Glutamatergic neuron (in vitro differentiated cells): ENCODE measurements around the gene LRP1. TPM values are rescaled to one million over a fixed set of nuclear protein-coding genes. Genes with fewer than 3 reads are reported as not detected.

ENCODE experiments used
- DNase-seq: peaks from one replicate; pipeline ENCODE4 v3.0.0; 2022
- H3K27ac Mint-ChIP-seq: one replicate; pipeline ENCODE4 v1.8.0; 2020; ENCODE audit warnings: mild to moderate bottlenecking, mixed read lengths, inconsistent platforms; ENCODE audit not compliant: unreplicated experiment
- H3K27me3 Mint-ChIP-seq: one replicate; pipeline ENCODE4 v1.8.0; 2020; ENCODE audit warnings: mild to moderate bottlenecking, moderate library complexity, mixed read lengths, inconsistent platforms; ENCODE audit not compliant: unreplicated experiment
- H3K36me3 Mint-ChIP-seq: one replicate; pipeline ENCODE4 v1.8.0; 2020; ENCODE audit warnings: mild to moderate bottlenecking, mixed read lengths, inconsistent platforms; ENCODE audit not compliant: unreplicated experiment
- H3K4me1 Mint-ChIP-seq: one replicate; pipeline ENCODE4 v1.8.0; 2020; ENCODE audit warnings: mild to moderate bottlenecking, low read depth, mixed read lengths, inconsistent platforms; ENCODE audit not compliant: unreplicated experiment
- H3K4me3 Mint-ChIP-seq: one replicate; pipeline ENCODE4 v1.8.0; 2020; ENCODE audit warnings: mild to moderate bottlenecking, mixed read lengths, inconsistent platforms; ENCODE audit not compliant: unreplicated experiment
- H3K9me3 Mint-ChIP-seq: one replicate; pipeline ENCODE4 v1.8.0; 2020; ENCODE audit warnings: mild to moderate bottlenecking, moderate library complexity, mixed read lengths, inconsistent platforms; ENCODE audit not compliant: unreplicated experiment
- total RNA-seq: library from RNA; stranded (reverse); fragmentation: NEBNext Ultra II Directional; extraction: Animal tissue kit (Norgen Biotek cat#: 25700); gene quantifications from one replicate; pipeline ENCODE4 v1.2.1, GENCODE V29; 2021; ENCODE audit not compliant: unreplicated experiment
- TF ChIP-seq, protein P1 (sequence below): fragments of 200-600 bp; sonication (generic); IDR thresholded peaks from one replicate; pipeline ENCODE4 v1.5.0; 2021; ENCODE audit not compliant: partially characterized antibody, unreplicated experiment

LRP1 gene
- total RNA-seq, 1 donor from 2014 or later, result 125 TPM

DNA sequence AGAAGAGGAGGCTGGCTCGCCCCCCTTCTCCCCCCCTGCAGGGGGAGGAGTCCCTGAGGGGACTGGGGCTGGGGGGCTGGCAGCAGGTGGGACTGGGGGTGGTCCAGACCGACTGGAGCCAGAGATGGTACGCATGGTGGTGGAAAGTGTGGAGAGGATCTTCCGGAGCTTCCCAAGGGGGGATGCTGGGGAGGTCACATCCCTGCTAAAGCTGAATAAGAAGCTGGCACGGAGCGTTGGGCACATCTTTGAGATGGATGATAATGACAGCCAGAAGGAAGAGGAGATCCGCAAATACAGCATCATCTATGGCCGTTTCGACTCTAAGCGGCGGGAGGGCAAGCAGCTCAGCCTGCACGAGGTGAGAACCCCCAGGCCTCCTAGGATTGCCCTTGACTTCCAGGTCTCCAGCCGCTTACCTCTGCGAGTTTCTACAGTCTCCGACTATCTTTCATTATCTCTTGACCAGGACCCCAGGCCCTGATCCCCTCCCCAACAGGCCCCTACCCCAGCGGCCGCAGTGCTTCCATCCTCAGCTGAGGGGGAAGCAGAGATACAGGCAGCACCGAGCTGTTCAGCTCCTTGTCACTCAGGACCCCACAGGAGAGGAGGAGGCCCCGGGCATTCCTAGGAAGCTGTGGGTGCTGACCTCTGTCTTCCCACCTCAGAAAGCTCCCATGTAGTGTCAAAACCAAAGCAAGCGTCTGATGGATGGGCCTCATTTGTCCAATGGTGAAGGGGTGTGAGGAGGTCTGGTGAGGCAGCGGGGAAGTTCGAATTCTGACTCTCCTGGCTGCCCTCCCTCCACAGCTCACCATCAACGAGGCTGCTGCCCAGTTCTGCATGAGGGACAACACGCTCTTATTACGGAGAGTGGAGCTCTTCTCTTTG is 36.4 kb upstream of the LRP1 start:
- TF ChIP-seq, protein P1, sequence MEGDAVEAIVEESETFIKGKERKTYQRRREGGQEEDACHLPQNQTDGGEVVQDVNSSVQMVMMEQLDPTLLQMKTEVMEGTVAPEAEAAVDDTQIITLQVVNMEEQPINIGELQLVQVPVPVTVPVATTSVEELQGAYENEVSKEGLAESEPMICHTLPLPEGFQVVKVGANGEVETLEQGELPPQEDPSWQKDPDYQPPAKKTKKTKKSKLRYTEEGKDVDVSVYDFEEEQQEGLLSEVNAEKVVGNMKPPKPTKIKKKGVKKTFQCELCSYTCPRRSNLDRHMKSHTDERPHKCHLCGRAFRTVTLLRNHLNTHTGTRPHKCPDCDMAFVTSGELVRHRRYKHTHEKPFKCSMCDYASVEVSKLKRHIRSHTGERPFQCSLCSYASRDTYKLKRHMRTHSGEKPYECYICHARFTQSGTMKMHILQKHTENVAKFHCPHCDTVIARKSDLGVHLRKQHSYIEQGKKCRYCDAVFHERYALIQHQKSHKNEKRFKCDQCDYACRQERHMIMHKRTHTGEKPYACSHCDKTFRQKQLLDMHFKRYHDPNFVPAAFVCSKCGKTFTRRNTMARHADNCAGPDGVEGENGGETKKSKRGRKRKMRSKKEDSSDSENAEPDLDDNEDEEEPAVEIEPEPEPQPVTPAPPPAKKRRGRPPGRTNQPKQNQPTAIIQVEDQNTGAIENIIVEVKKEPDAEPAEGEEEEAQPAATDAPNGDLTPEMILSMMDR, result no peak
- no peak overlapping the region for H3K27ac Mint-ChIP-seq
- peaks cover 28% of the 10 kb centered on the region for H3K4me1 Mint-ChIP-seq
- H3K4me3 Mint-ChIP-seq, result no peak overlapping the region
- no peaks in the 10 kb centered on the region for H3K36me3 Mint-ChIP-seq
- H3K9me3 Mint-ChIP-seq, result peaks cover 4% of the 10 kb centered on the region
- no peak for DNase-seq
- peaks cover 23% of the 10 kb centered on the region for H3K27me3 Mint-ChIP-seq

DNA sequence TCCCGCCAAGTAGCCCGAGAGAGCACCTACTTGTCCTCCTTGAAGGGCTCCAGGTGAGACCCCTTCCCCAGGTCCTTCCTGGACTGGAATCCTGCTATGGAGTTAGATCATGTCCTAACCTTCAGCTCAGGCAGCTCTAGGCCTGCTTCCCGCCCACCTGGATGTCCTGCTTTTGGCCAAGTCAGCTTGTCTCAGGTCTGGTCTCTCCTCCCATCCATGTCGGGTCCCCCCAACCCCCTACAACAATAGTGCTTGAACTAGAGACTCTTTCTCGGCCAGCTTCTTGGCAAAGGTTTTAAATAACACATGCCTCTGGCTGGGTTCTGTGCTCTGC is 35.8 kb upstream of the LRP1 start:
- Mint-ChIP-seq H3K36me3 (no peaks in the 10 kb centered on the region), H3K27me3 (peaks cover 23% of the 10 kb centered on the region), H3K9me3 (peaks cover 6% of the 10 kb centered on the region), H3K4me3 (no peak overlapping the region), H3K4me1 (peaks cover 28% of the 10 kb centered on the region), H3K27ac (no peak overlapping the region)
- no peak for DNase-seq
- TF ChIP-seq, protein P1, result no peak

- Mint-ChIP-seq H3K9me3 (peaks cover 6% of the 10 kb centered on the region), H3K27me3 (peaks cover 21% of the 10 kb centered on the region), H3K4me1 (peaks cover 28% of the 10 kb centered on the region), H3K4me3 (no peak overlapping the region), H3K27ac (no peak overlapping the region), H3K36me3 (no peaks in the 10 kb centered on the region)
- TF ChIP-seq, protein P1, result no peak
- no peak for DNase-seq
These were observed 35.3 kb upstream of the LRP1 start for GRCh38 chr12:57092876-57093414.

DNA sequence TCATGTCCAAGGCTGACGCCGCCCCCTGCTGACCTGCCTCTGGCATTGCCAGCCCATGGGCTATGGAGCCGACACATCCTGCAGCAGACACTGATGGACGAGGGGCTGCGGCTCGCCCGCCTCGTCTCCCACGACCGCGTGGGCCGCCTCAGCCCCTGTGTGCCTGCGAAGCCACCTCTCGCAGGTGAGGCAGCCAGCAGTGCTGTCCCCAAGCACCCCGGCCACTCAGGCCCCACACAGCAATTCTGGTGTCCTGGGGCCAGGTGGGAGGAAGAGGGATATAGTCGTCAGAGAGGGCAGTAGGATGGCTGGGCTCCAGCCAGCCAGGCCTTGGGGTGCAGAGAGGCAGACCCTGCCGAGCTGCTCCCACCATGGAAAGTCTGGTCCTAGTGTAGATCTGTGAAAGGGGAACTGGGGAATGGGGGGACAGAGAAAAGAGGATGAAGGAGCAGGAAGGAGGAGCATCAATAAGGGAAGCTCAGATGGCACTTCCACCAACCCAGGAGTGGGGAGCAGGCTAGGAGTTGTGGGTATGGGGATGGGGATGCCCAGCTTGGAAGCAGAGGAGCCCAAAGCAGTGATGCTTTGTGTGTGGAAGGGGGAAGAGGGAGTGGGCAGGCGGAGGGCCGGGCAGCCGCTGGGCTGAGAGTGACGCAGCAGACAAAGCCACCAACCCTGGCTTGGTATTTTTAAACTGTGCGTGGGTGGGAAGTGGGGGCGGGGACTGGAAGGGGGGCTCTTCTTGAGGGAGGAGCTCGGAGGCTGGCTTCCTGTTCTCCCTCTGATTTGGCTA is 34.7 kb upstream of the LRP1 start:
- H3K9me3 Mint-ChIP-seq, result peaks cover 4% of the 10 kb centered on the region
- peak; percentile 76 for DNase-seq
- H3K36me3 Mint-ChIP-seq, result no peaks in the 10 kb centered on the region
- peak overlapping the region; percentile 67 for H3K4me3 Mint-ChIP-seq
- TF ChIP-seq, protein P1, result peak; percentile 67
- H3K27ac Mint-ChIP-seq, result peak overlapping the region; percentile 71
- H3K4me1 Mint-ChIP-seq, result peaks cover 28% of the 10 kb centered on the region
- H3K27me3 Mint-ChIP-seq, result peaks cover 18% of the 10 kb centered on the region
